ENCODE results near the gene SCRN2. TPM values are rescaled to one million over a fixed set of nuclear protein-coding genes. Genes with fewer than 3 reads are reported as not detected.

SCRN2 gene
- total and polyA plus RNA-seq, 2 of the 8 experiments (the other 6 are each of a cell fraction or from before 2014, with no cell fraction given): 24.4 to 42.3 TPM

GRCh38 chr17:47837401-47838039, 3.6 kb downstream of the SCRN2 start:
- WGBS, 2 experiments (ENCODE audit: extremely low coverage in 1 of 2, insufficient coverage in 1 of 2, insufficient read length in 1 of 2, insufficient replicate concordance in 2 of 2, low coverage in 1 of 2, low lambda C conversion rate in 2 of 2, missing lambda C conversion rate in 1 of 2): 87% methylated on average over 13 of the region's 13 CpGs; no CpG with 5 or more reads in 1 of the 2 experiments
- no peak overlapping the region for H3K27ac ChIP-seq (ENCODE audit: low read depth, low read length)
- CTCF ChIA-PET (ENCODE audit: partially characterized antibody): interaction anchor here (19.7 to 33.0 kb wide), 2 partner anchors 19 to 49 kb away, joined by 373 to 1206 read pairs; partner anchors contain the start of genes SP2 and SP6
- TF ChIP-seq RNF2 (IDR thresholded peaks at IDR 0.05; ENCODE audit: borderline replicate concordance, low read depth, low read length, missing control alignments, poor library complexity, severe bottlenecking): no peak
- no peak for TF ChIP-seq EGR1 (IDR thresholded peaks at IDR 0.05; ENCODE audit: borderline replicate concordance, low read depth, low read length)
- no peak for TF ChIP-seq KDM5A (IDR thresholded peaks at IDR 0.05; ENCODE audit: low read length)
- TF ChIP-seq HDAC2 (IDR thresholded peaks at IDR 0.05; ENCODE audit: borderline replicate concordance in 1 of 2, low read depth in 2 of 2, low read length in 2 of 2): no peak
- TF ChIP-seq RBBP5 (IDR thresholded peaks at IDR 0.05; ENCODE audit: borderline replicate concordance, low read depth, low read length): no peak
- no peak for TF ChIP-seq KDM1A (IDR thresholded peaks at IDR 0.05; ENCODE audit: borderline replicate concordance, low read length)
- no peak for TF ChIP-seq RFX5 (IDR thresholded peaks at IDR 0.05; ENCODE audit: borderline replicate concordance, low read depth, low read length)
- no peak for TF ChIP-seq SIRT6 (IDR thresholded peaks at IDR 0.05; ENCODE audit: low read length)
- no peak overlapping the region for H2AFZ ChIP-seq (ENCODE audit: low read length)
- no peak overlapping the region for H2BK15ac ChIP-seq (ENCODE audit: low read length)
- H3K36me3 ChIP-seq (ENCODE audit: control insufficient read depth in 2 of 4, insufficient read depth in 4 of 4, low read length in 3 of 4): peaks cover 0 to 9% (median 1%) of the 10 kb centered on the region in 4 experiments; a peak in 4 of 8 replicates
- no peak overlapping the region for H4K8ac ChIP-seq (ENCODE audit: extremely low read depth, insufficient read depth, low read length)
- H3K23ac ChIP-seq (ENCODE audit: insufficient read length): no peak overlapping the region
- no peak overlapping the region for H3K4ac ChIP-seq (replicated peaks; ENCODE audit: insufficient read length, low read depth, low read length)
- H4K5ac ChIP-seq (ENCODE audit: insufficient read length, low read depth, low read length): no peak overlapping the region
- no peak overlapping the region for H3K4me3 ChIP-seq (ENCODE audit: extremely low read depth in 1 of 4, insufficient read depth in 2 of 4, low read depth in 3 of 4, low read length in 4 of 4)
- H3K79me2 ChIP-seq (ENCODE audit: control insufficient read depth in 1 of 2, insufficient read depth in 2 of 2, low read length in 2 of 2): no peaks in the 10 kb centered on the region
- H3K79me1 ChIP-seq (ENCODE audit: low read depth, low read length): no peaks in the 10 kb centered on the region
- no peak overlapping the region for H2BK5ac ChIP-seq (ENCODE audit: low read depth, low read length)
- H3K14ac ChIP-seq (ENCODE audit: insufficient read length): no peak overlapping the region
- H3K27me3 ChIP-seq (replicated peaks in 1 of 4; ENCODE audit: control insufficient read depth in 3 of 4, extremely low read depth in 1 of 4, insufficient read depth in 3 of 4, low read length in 3 of 4): no peaks in the 10 kb centered on the region; a peak in 1 of 7 replicates
- H2BK120ac ChIP-seq (replicated peaks; ENCODE audit: low read depth, low read length): no peak overlapping the region
- FAIRE-seq (no peak), DNase-seq (ENCODE audit: low read depth in 1 of 2, low spot score in 2 of 2) (no peak)
- H2BK12ac ChIP-seq (ENCODE audit: low read depth, low read length): no peak overlapping the region
- no peak overlapping the region for H2BK20ac ChIP-seq (ENCODE audit: low read length)
- H3K4me1 ChIP-seq (replicated peaks in 1 of 4; ENCODE audit: control insufficient read depth in 3 of 4, insufficient read depth in 4 of 4, low read length in 3 of 4): peaks cover 0 to 8% (median 4%) of the 10 kb centered on the region in 4 experiments; a peak in 4 of 7 replicates
- no peak overlapping the region for H2AK5ac ChIP-seq (ENCODE audit: low read depth, low read length)
- H3K9me3 ChIP-seq (ENCODE audit: insufficient read depth in 2 of 2, low read depth in 1 of 2, low read length in 1 of 2): no peaks in the 10 kb centered on the region
- H3K56ac ChIP-seq (replicated peaks; ENCODE audit: insufficient read length, low read depth, low read length): no peak overlapping the region
- no peak overlapping the region for H4K91ac ChIP-seq (replicated peaks; ENCODE audit: insufficient read length, low read length)
- H3K18ac ChIP-seq (ENCODE audit: extremely low read depth, low read length): no peak overlapping the region
- H4K20me1 ChIP-seq (replicated peaks in 1 of 2; ENCODE audit: control insufficient read depth in 1 of 2, insufficient read depth in 2 of 2, low read length in 2 of 2): peaks cover 0 to 2% of the 10 kb centered on the region in 2 experiments
- POLR2A ChIA-PET (ENCODE audit: partially characterized antibody): interaction anchor here (1.0 to 2.6 kb wide), 7 partner anchors 9 to 56 kb away, joined by 3 to 7 read pairs (median 4); no protein-coding TSS in a partner anchor
- H3K23me2 ChIP-seq (ENCODE audit: low read depth, low read length): peaks cover 2% of the 10 kb centered on the region; the same call in 1 of the 2 replicates
- no peak overlapping the region for H3K9ac ChIP-seq (replicated peaks in 1 of 4; ENCODE audit: extremely low read depth in 1 of 4, low read depth in 3 of 4, low read length in 3 of 4)
- no peak overlapping the region for H3K4me2 ChIP-seq (ENCODE audit: insufficient read depth in 1 of 2, low read depth in 2 of 2, low read length in 2 of 2)

All from H1 (cell line).